Measurements from ENCODE around the gene SERPIND1.

DNA sequence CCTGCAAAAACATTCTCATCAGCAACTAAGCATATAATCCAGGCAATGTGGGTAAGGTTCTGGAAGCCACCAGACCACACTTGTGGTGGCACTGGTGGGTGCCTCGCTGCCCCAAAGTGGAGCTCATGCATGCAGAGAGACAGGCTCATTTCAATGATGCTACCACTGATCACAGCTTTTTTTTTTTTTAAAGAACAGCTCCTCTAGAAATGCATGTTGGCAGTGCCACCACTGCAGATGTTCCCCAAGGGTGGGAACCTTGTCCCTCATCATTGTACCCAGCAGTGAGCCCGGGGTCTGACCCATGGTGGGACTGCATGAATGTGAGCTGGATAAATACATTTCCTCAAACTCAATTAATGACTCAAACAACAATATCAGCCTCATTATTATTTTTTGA is 31.1 kb upstream of the SERPIND1 start:
- TF ChIP-seq, protein P1, sequence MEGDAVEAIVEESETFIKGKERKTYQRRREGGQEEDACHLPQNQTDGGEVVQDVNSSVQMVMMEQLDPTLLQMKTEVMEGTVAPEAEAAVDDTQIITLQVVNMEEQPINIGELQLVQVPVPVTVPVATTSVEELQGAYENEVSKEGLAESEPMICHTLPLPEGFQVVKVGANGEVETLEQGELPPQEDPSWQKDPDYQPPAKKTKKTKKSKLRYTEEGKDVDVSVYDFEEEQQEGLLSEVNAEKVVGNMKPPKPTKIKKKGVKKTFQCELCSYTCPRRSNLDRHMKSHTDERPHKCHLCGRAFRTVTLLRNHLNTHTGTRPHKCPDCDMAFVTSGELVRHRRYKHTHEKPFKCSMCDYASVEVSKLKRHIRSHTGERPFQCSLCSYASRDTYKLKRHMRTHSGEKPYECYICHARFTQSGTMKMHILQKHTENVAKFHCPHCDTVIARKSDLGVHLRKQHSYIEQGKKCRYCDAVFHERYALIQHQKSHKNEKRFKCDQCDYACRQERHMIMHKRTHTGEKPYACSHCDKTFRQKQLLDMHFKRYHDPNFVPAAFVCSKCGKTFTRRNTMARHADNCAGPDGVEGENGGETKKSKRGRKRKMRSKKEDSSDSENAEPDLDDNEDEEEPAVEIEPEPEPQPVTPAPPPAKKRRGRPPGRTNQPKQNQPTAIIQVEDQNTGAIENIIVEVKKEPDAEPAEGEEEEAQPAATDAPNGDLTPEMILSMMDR (IDR thresholded peaks at IDR 0.05; ENCODE audit: poor library complexity, severe bottlenecking) = no peak
- TF ChIP-seq EZH2 (IDR thresholded peaks at IDR 0.05; ENCODE audit: borderline replicate concordance, insufficient read depth, low read length, poor library complexity, severe bottlenecking) = no peak
- no peak for TF ChIP-seq POLR2AphosphoS5 (IDR thresholded peaks at IDR 0.05)
- no peak for TF ChIP-seq EP300 (conservative IDR thresholded peaks at IDR 0.05; ENCODE audit: poor library complexity, severe bottlenecking)
- TF ChIP-seq SMC3 (conservative IDR thresholded peaks at IDR 0.05; ENCODE audit: poor library complexity) = no peak
